Measurements from ENCODE around the gene MBOAT7.

MBOAT7 gene

DNA sequence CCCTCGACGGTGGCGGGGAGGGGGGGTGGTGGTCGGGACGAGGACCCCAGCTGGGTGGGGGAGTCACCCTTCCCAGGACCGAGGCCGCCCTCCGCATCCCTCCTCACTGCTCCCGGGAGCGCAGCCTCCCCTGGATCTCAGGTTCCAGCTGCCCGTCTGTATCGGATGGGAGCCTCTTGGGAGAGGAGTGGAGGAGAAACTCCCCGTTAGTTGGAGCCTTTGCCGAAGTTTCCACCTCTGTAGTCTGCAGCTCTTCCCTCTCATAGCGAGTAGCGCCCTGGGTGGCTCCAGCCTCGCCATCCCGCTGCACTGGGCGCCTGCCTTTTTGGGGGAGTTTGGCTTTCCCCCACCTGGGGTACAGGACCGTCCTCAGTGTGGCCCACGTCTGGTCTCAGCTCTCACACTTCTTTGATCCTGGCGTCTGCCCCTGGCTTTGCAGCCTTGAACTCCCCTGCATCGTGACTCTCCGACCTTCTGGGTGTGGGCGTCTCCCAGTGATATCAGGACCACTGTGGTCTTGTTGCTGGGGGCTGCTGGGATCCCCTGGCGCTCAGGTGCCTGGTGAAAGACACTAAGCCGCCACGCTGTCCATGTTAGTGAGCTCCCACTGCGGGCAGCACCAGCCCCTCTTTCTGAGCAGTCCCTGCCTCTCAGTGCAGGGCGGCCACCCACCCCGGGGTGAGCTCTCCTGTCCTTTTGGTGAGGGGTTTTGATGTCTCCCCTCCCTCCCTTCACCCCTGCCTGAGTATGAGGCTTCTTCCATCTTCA lies 50.7 kb downstream of the MBOAT7 start:
- H3K9me3 ChIP-seq (ENCODE audit: low read length): no peaks in the 10 kb centered on the region
- no peaks in the 10 kb centered on the region for H3K27me3 ChIP-seq (ENCODE audit: insufficient read depth, low read length)
- H3K36me3 ChIP-seq (ENCODE audit: insufficient read depth, low read length): peaks cover 43% of the 10 kb centered on the region
- H3K4me3 ChIP-seq (ENCODE audit: low read depth, low read length, poor library complexity, severe bottlenecking): peak overlapping the region; percentile 93
- H3K27ac ChIP-seq (ENCODE audit: low read depth, low read length, poor library complexity, severe bottlenecking): no peak overlapping the region
- H3F3A ChIP-seq (ENCODE audit: insufficient read depth, low read length): no peaks in the 10 kb centered on the region
- H2AFZ ChIP-seq (ENCODE audit: low read length): no peak overlapping the region
- peaks cover 32% of the 10 kb centered on the region for H3K79me2 ChIP-seq (ENCODE audit: insufficient read depth, low read length)
- H3K4me2 ChIP-seq (ENCODE audit: low read length): peak overlapping the region; percentile 70
- peak overlapping the region; percentile 95 for H3K9ac ChIP-seq (ENCODE audit: low read length)
- H3K9me2 ChIP-seq (ENCODE audit: low read depth, low read length): no peaks in the 10 kb centered on the region
- H3K4me1 ChIP-seq (ENCODE audit: insufficient read depth, low read length, severe bottlenecking): peaks cover 26% of the 10 kb centered on the region
- TF ChIP-seq, protein P1, sequence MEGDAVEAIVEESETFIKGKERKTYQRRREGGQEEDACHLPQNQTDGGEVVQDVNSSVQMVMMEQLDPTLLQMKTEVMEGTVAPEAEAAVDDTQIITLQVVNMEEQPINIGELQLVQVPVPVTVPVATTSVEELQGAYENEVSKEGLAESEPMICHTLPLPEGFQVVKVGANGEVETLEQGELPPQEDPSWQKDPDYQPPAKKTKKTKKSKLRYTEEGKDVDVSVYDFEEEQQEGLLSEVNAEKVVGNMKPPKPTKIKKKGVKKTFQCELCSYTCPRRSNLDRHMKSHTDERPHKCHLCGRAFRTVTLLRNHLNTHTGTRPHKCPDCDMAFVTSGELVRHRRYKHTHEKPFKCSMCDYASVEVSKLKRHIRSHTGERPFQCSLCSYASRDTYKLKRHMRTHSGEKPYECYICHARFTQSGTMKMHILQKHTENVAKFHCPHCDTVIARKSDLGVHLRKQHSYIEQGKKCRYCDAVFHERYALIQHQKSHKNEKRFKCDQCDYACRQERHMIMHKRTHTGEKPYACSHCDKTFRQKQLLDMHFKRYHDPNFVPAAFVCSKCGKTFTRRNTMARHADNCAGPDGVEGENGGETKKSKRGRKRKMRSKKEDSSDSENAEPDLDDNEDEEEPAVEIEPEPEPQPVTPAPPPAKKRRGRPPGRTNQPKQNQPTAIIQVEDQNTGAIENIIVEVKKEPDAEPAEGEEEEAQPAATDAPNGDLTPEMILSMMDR (IDR thresholded peaks at IDR 0.05; ENCODE audit: low read length): no peak
- no peak for TF ChIP-seq EZH2 (IDR thresholded peaks at IDR 0.05; ENCODE audit: borderline replicate concordance, low read length)
- no peaks in the 10 kb centered on the region for H4K20me1 ChIP-seq (ENCODE audit: insufficient read depth, low read length)

DNA sequence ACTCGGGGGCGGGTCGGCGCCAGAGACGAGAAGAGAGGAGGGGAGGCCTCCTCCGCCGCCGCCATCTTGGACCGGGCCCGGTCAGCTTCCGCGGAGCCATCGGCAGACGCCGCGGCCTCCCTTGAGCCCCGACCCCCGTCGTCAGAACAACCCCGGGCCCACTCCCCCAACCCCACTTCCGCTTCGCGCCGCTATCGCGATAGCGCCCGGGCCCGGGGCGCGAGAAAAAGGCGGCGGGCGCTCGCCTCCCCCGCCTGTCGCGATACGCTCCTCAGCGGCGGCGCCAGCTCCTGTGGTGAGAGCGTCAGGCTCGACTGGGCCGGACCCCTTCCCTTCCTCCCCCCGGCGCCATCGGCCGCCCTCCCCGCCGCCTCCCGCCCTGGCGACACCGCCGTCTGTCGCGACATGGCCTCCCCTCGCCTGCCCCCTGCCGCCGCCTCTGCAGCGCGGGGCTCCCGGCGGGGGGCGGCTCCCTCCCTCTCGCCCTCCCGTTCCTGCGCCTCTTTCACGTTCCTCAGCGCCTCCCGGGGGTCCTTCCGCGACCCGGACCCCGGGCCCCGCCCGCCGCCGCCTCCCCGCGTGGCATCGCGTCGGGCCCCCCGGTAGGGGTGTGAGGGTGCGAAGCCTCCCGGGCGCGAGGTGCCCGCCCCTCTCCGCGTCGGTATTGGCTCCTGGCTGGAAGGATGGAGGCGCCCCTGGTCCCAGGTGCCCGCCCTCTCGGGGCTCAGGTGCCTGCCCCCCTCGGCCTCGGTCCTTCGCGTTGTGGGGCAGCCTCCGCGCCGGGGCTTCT lies 51.5 kb downstream of the MBOAT7 start, which contains the start of gene CNOT3:
Gene CNOT3 (plus strand): TSS at position 64 of the 790 bp plus-strand sequence. CDS start 5,217 bp downstream, outside the sequence.
- H3K9me3 ChIP-seq (ENCODE audit: low read length): no peaks in the 10 kb centered on the region
- peak within 1 kb of the TSS; percentile 87 for H3K4me2 ChIP-seq (ENCODE audit: low read length)
- H3F3A ChIP-seq (ENCODE audit: insufficient read depth, low read length): no peaks in the 10 kb centered on the region
- no peak within 1 kb of the TSS for H3K27ac ChIP-seq (ENCODE audit: low read depth, low read length, poor library complexity, severe bottlenecking)
- H3K4me1 ChIP-seq (ENCODE audit: insufficient read depth, low read length, severe bottlenecking): peaks cover 26% of the 10 kb centered on the region
- TF ChIP-seq EZH2 (IDR thresholded peaks at IDR 0.05; ENCODE audit: borderline replicate concordance, low read length): no peak
- TF ChIP-seq, protein P1 (IDR thresholded peaks at IDR 0.05; ENCODE audit: low read length): no peak
- peaks cover 38% of the 10 kb centered on the region; the same call in 1 of the 2 replicates for H3K36me3 ChIP-seq (ENCODE audit: insufficient read depth, low read length)
- peaks cover 32% of the 10 kb centered on the region for H3K79me2 ChIP-seq (ENCODE audit: insufficient read depth, low read length)
- H4K20me1 ChIP-seq (ENCODE audit: insufficient read depth, low read length): no peaks in the 10 kb centered on the region
- H3K4me3 ChIP-seq (ENCODE audit: low read depth, low read length, poor library complexity, severe bottlenecking): peak within 1 kb of the TSS; percentile 93
- H3K27me3 ChIP-seq (ENCODE audit: insufficient read depth, low read length): no peaks in the 10 kb centered on the region
- H3K9me2 ChIP-seq (ENCODE audit: low read depth, low read length): no peaks in the 10 kb centered on the region
- peak within 1 kb of the TSS; percentile 95 for H3K9ac ChIP-seq (ENCODE audit: low read length)
- no peak within 1 kb of the TSS for H2AFZ ChIP-seq (ENCODE audit: low read length)

DNA sequence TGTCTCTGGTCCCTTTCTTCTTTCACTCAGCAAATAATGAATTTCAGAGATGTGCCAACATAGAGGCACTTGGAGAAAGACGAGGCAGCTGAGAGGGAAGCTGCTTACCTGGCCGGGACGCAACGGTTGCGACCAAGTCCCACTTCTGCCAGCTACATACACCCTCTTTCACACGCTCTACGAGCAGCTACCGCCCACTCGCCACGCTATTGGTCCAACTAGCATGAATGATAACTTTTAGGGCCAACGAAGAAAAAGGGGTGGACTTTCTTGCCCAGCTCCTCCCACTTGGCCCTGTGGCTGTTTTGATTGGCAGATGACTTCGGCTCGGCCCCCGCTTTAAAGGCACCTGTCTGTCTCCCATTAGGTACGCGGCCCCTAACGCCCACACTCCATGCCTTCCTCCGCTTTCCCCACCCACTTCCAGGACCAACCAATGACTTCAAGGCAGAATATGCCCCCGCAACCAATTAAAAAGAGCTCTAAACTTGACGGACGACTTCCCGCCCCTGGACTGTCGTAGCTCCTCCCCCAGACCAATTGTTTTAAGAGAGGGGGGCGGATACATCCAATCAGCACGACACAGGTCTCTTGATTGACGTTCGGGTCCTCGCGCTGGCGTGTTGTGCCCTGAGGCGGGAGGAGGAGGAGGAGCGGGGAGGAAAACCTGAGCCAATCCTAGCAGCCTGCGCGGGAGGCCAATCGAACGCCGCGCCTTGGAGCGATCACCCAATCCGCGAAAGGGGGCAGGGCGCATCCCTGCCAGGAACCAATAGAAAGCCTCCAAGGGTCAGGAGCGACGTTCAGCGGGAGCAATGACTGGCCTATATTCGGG lies 52.3 kb downstream of the MBOAT7 start:
- Histone ChIP-seq H3K4me1 (ENCODE audit: insufficient read depth, low read length, severe bottlenecking) (peaks cover 26% of the 10 kb centered on the region), H3K9ac (ENCODE audit: low read length) (peak overlapping the region; percentile 95), H2AFZ (ENCODE audit: low read length) (no peak overlapping the region), H3K4me2 (ENCODE audit: low read length) (peak overlapping the region; percentile 87), H3K36me3 (ENCODE audit: insufficient read depth, low read length) (peaks cover 31% of the 10 kb centered on the region; the same call in 1 of the 2 replicates), H3K9me3 (ENCODE audit: low read length) (no peaks in the 10 kb centered on the region), H3K4me3 (ENCODE audit: low read depth, low read length, poor library complexity, severe bottlenecking) (peak overlapping the region; percentile 93), H3K9me2 (ENCODE audit: low read depth, low read length) (no peaks in the 10 kb centered on the region), H3F3A (ENCODE audit: insufficient read depth, low read length) (no peaks in the 10 kb centered on the region), H3K27me3 (ENCODE audit: insufficient read depth, low read length) (no peaks in the 10 kb centered on the region), H3K79me2 (ENCODE audit: insufficient read depth, low read length) (peaks cover 32% of the 10 kb centered on the region), H3K27ac (ENCODE audit: low read depth, low read length, poor library complexity, severe bottlenecking) (no peak overlapping the region), H4K20me1 (ENCODE audit: insufficient read depth, low read length) (no peaks in the 10 kb centered on the region)
- no peak for TF ChIP-seq EZH2 (IDR thresholded peaks at IDR 0.05; ENCODE audit: borderline replicate concordance, low read length)
- TF ChIP-seq, protein P1 (IDR thresholded peaks at IDR 0.05; ENCODE audit: low read length): no peak
